Astrocyte of the spinal cord (primary cell): ENCODE measurements around the gene LASP1.

ENCODE experiments used
- DNase-seq: peaks from one replicate; pipeline ENCODE4 v3.0.0; 2011; ENCODE audit warnings: low read depth, low spot score
- H3K4me3 ChIP-seq: 2 replicates; pipeline ENCODE4 v1.5.1; 2011; ENCODE audit warnings: low read depth, mild to moderate bottlenecking, low read length, moderate library complexity
- CTCF ChIP-seq: IDR thresholded peaks from 2 replicates; pipeline ENCODE4 v1.5.1; 2012; ENCODE audit warnings: low read depth, mild to moderate bottlenecking, low read length, inconsistent platforms
- in situ Hi-C: cut with HindIII; loops from 2 replicates; pipeline ENCODE4 v1.10.0; 2017; ENCODE audit warnings: low sequenced_read_pairs

Gene LASP1

GRCh38 chr17:38899421-38899820 lies 29.6 kb downstream of the LASP1 start:
- no peak overlapping the region for H3K4me3 ChIP-seq
- in situ Hi-C loops = no loop called here
- no peak for DNase-seq
- TF ChIP-seq CTCF = no peak

GRCh38 chr17:38900978-38901656 lies 31.3 kb downstream of the LASP1 start:
- peak; percentile 90 for DNase-seq
- in situ Hi-C loops = no loop called here
- no peak overlapping the region for H3K4me3 ChIP-seq
- no peak for TF ChIP-seq CTCF

- no peak for TF ChIP-seq CTCF
- no peak overlapping the region for H3K4me3 ChIP-seq
- in situ Hi-C loops = no loop called here
- no peak for DNase-seq
Observed at GRCh38 chr17:38903404-38903803, 33.5 kb downstream of the LASP1 start.

GRCh38 chr17:38904892-38905291 lies 35.0 kb downstream of the LASP1 start:
- no peak for DNase-seq
- in situ Hi-C loops = no loop called here
- no peak for TF ChIP-seq CTCF
- H3K4me3 ChIP-seq = no peak overlapping the region

GRCh38 chr17:38905375-38905774 lies 35.5 kb downstream of the LASP1 start:
- DNase-seq = no peak
- no peak overlapping the region for H3K4me3 ChIP-seq
- no peak for TF ChIP-seq CTCF
- in situ Hi-C loops = no loop called here

GRCh38 chr17:38906460-38907228 lies 36.8 kb downstream of the LASP1 start:
- no peak overlapping the region for H3K4me3 ChIP-seq
- no peak for TF ChIP-seq CTCF
- in situ Hi-C loops = no loop called here
- no peak for DNase-seq
